ENCODE data around the gene ELP5.

GRCh38 chr17:7248796-7249195 lies 3.2 kb upstream of the ELP5 start:
- no peak for TF ChIP-seq EP300 (IDR thresholded peaks at IDR 0.05)
- TF ChIP-seq POLR2A (IDR thresholded peaks at IDR 0.05): no peak
